ENCODE measurements around the gene CYB5D1. TPM values are rescaled to one million over a fixed set of nuclear protein-coding genes. Genes with fewer than 3 reads are reported as not detected.
"Not testable (repeated sequence)": the region's sequence is repeated elsewhere in the genome, so short reads cannot be mapped to it uniquely, and the experiment has no call there.

CYB5D1 gene
- total RNA-seq, 4 donors from 2014 or later, result 11.6 to 14.9 (median 12.0) TPM

DNA sequence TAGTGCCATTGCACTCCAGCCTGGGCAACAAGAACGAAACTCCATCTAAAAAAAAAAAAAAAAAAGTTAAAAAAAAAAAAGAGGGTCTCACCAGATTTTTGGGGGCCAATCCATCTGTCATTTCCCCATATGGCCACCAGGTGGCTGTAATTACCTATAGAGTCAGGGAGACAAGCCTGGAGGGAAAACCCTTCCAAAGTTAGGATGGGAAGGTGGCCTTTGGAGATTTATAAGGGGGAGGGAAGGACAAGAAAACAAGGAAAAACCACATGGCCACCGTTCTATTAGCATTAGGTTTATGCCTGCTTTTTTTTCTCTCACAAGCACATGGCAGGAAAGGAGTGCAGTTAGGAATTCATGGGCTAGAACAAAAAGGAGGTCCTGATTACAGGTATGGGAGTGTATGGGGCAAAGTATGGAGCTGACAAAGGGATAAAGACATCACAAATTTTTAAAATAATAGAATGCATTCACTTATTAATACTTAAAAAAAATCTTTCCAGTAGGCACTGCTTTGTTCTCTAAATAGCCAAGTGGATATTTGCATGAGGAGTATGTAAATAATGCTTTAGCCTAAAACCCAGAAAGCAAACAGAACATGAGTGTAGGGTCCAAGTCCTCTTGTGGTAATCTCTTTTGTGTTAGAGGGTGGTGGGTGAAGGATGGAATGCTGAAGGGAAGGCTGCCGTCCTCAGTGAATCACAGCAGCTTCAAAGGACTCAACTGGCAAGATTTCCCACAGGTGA is 5.1 kb downstream of the CYB5D1 start:
- H3K4me1 ChIP-seq, result peaks cover 13 to 27% (median 19%) of the 10 kb centered on the region in 4 donors
- intact Hi-C loops (cut with DNase I), result loop anchor here (5.0 kb wide), 3 partner anchors 34 to 194 kb away; no protein-coding TSS in a partner anchor
- no peak for DNase-seq (ENCODE audit: extremely low spot score)
- WGBS, result 30% methylated on average over 3 of the region's 3 CpGs
- no peaks in the 10 kb centered on the region for H3K27me3 ChIP-seq
- H3K9me3 ChIP-seq, result no peaks in the 10 kb centered on the region
- H3K27ac ChIP-seq (replicated peaks in 1 of 4), result no peak overlapping the region
- no peak overlapping the region for H3K4me3 ChIP-seq
- no peak for TF ChIP-seq POLR2A (IDR thresholded peaks at IDR 0.05; ENCODE audit: low read depth)
- peak; percentile 82 to 89 (median 89) for TF ChIP-seq CTCF (IDR thresholded peaks at IDR 0.05)
- no peak for TF ChIP-seq EP300 (IDR thresholded peaks at IDR 0.05)
- peaks cover 0 to 19% (median 12%) of the 10 kb centered on the region in 4 donors for H3K36me3 ChIP-seq

DNA sequence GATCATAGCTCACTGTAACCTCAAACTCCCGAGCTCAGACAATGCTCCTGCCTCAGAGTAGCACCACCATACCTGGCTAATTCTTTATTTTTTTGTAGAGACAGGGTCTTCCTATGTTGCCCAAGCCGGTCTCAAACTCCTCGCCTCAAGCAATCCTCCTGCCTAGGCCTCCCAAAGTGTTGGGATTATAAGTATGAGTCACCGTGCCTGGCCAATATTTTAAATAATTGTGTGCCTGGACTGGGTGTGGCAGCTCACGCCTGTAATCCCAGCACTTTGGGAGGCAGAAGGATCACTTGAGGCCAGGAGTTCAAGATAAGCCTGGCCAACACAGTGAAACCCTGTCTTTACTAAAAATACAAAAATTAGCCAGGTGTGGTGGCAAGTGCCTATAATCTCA is 6.6 kb downstream of the CYB5D1 start:
- H3K36me3 ChIP-seq, result peaks cover 0 to 16% (median 10%) of the 10 kb centered on the region in 4 donors
- intact Hi-C loops (cut with DNase I), result loop anchor here (2.0 to 5.0 kb wide), 4 partner anchors 16 to 193 kb away; no protein-coding TSS in a partner anchor
- not testable (repeated sequence) for DNase-seq (ENCODE audit: extremely low spot score); H3K9me3 ChIP-seq; H3K4me3 ChIP-seq; H3K27ac ChIP-seq (replicated peaks in 1 of 4); H3K27me3 ChIP-seq
- WGBS, result 76% methylated on average over 5 of the region's 5 CpGs
- peaks cover 0 to 14% (median 5%) of the 10 kb centered on the region in 4 donors for H3K4me1 ChIP-seq

DNA sequence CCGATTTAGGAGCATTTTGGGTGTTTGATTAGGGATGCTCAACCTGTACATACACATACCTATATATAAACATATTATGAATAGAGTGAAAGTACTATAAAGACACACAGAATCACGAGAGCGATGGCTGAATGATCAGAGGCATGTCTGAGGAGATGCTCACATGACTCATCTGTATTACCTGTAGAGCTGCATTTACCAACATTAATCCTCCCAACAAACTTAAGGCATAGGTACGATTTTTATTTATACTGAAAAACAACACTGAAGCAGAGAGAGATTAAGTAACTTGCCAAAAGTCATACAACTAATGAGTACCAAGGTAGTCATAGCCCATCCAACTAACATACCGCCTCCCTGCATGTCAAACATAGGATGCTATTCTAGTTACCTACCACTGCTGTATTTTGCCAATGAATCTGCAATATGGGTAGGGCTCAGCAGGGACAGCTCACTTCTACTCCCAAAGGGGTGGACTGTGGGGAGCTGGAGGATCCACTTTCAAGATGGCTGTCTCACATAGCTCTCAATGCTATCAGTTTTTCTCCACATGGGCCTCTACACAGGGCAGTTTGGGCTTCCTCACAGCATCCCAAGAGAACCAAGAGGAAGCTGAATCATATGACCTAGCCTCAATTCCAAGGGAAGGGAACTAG is 7.3 kb downstream of the CYB5D1 start:
- H3K4me1 ChIP-seq, result peaks cover 0 to 12% (median 3%) of the 10 kb centered on the region in 4 donors
- no peak for DNase-seq (ENCODE audit: extremely low spot score)
- H3K4me3 ChIP-seq, result no peak overlapping the region
- TF ChIP-seq EP300 (IDR thresholded peaks at IDR 0.05) (no peak), POLR2A (IDR thresholded peaks at IDR 0.05; ENCODE audit: low read depth) (no peak), POLR2AphosphoS5 (IDR thresholded peaks at IDR 0.05) (no peak), CTCF (IDR thresholded peaks at IDR 0.05) (no peak)
- H3K9me3 ChIP-seq, result no peaks in the 10 kb centered on the region
- intact Hi-C loops (cut with DNase I), result loop anchor here (2.0 to 5.0 kb wide), 4 partner anchors 16 to 192 kb away; no protein-coding TSS in a partner anchor
- no peak overlapping the region for H3K27ac ChIP-seq (replicated peaks in 1 of 4)
- H3K36me3 ChIP-seq, result peaks cover 0 to 12% (median 3%) of the 10 kb centered on the region in 4 donors
- 87% methylated on average over 5 of the region's 5 CpGs for WGBS
- no peaks in the 10 kb centered on the region for H3K27me3 ChIP-seq

DNA sequence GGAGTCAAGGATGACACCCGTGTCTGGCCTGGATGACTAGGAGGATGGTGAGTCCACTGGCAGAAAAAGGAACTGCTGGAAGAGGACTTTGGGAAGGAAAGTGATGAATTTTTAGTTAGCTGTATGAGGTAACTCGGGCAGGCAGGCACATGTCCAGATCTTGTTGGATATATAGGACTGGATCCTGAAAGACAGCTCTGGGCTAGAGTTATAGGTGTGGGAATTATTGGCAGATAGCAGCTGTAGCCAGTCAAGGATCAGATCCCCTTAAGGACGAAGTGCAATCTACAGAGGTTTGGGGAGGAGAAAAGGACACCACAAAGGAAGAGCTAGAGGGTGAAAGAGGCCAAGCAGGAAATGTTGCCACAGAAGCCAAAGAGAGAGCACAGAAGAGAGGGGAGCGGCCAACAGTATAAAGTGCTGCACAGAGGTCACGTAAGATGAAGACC is 10.1 kb downstream of the CYB5D1 start:
- DNase-seq (ENCODE audit: extremely low spot score), result no peak
- Histone ChIP-seq H3K4me3 (no peak overlapping the region), H3K27me3 (no peaks in the 10 kb centered on the region), H3K9me3 (no peaks in the 10 kb centered on the region), H3K4me1 (peaks cover 0 to 4% (median under 1%) of the 10 kb centered on the region in 4 donors), H3K36me3 (peaks cover 0 to 7% (median 2%) of the 10 kb centered on the region in 4 donors), H3K27ac (replicated peaks in 1 of 4) (no peak overlapping the region)
- intact Hi-C loops (cut with DNase I), result no loop called here
- WGBS, result 68% methylated on average over 5 of the region's 5 CpGs
- TF ChIP-seq POLR2A (IDR thresholded peaks at IDR 0.05; ENCODE audit: low read depth) (no peak), EP300 (IDR thresholded peaks at IDR 0.05) (no peak), CTCF (IDR thresholded peaks at IDR 0.05) (no peak)

DNA sequence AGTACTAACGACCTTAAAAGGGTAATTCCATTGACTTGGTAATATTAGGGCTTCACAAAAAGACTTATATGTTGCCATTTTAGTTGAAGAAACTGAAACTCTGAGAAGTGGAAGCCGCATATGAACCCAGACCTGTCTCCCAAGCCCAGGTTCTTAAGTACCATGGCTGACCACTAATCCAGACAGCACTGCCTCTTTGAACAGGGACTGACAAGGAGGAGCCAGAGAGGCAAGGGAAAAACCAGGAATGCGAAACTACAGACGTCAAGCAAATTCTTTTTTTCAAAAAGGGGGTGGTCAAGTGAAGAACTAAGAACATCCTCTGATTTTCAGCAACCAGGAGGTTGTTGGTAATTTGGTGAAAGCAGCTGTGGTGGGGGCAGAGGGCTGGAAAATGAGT is 15.2 kb downstream of the CYB5D1 start:
- Histone ChIP-seq H3K4me1 (no peaks in the 10 kb centered on the region), H3K4me3 (no peak overlapping the region), H3K36me3 (peaks cover 0 to 9% (median 2%) of the 10 kb centered on the region in 4 donors), H3K9me3 (no peaks in the 10 kb centered on the region), H3K27me3 (no peaks in the 10 kb centered on the region), H3K27ac (replicated peaks in 1 of 4) (no peak overlapping the region)
- intact Hi-C loops (cut with DNase I), result no loop called here
- WGBS, result 72% methylated on average over 4 of the region's 4 CpGs
- TF ChIP-seq CTCF (IDR thresholded peaks at IDR 0.05) (no peak), POLR2AphosphoS5 (IDR thresholded peaks at IDR 0.05) (no peak), EP300 (IDR thresholded peaks at IDR 0.05) (no peak), POLR2A (IDR thresholded peaks at IDR 0.05; ENCODE audit: low read depth) (no peak)
- no peak for DNase-seq (ENCODE audit: extremely low spot score)

Data from esophagus muscularis mucosa (tissue), 4 donors.